GM04503 (cell line): ENCODE results near the gene PLCH1.
A peak's percentile ranks its signal among the peaks of the same experiment; 100 is the strongest.

ENCODE experiments used
- DNase-seq: peaks from one replicate; pipeline ENCODE4 v3.0.0-alpha.2; 2012; ENCODE audit warnings: low read depth

Gene PLCH1

GRCh38 chr3:155550391-155550790 lies 194.5 kb downstream of the PLCH1 start:
- DNase-seq = no peak

- no peak for DNase-seq
Measured at GRCh38 chr3:155549087-155549486, 195.8 kb downstream of the PLCH1 start.

GRCh38 chr3:155548195-155548594 lies 196.7 kb downstream of the PLCH1 start:
- peak; percentile 41 for DNase-seq

GRCh38 chr3:155535098-155535497 lies 209.8 kb downstream of the PLCH1 start:
- no peak for DNase-seq

- no peak for DNase-seq
Measured at GRCh38 chr3:155528579-155528978, 216.3 kb downstream of the PLCH1 start.

- no peak for DNase-seq
Measured at GRCh38 chr3:155525324-155525833, 219.5 kb downstream of the PLCH1 start.

GRCh38 chr3:155520463-155520862 lies 224.4 kb downstream of the PLCH1 start:
- no peak for DNase-seq

- no peak for DNase-seq
Measured at GRCh38 chr3:155519078-155519477, 225.8 kb downstream of the PLCH1 start.

- DNase-seq = no peak
Measured at GRCh38 chr3:155517903-155518302, 227.0 kb downstream of the PLCH1 start.

- no peak for DNase-seq
Measured at GRCh38 chr3:155516439-155516838, 228.4 kb downstream of the PLCH1 start.

GRCh38 chr3:155512867-155513261 lies 232.0 kb downstream of the PLCH1 start:
- no peak for DNase-seq

- DNase-seq = no peak
Measured at GRCh38 chr3:155512175-155512866, 232.6 kb downstream of the PLCH1 start.

GRCh38 chr3:155504682-155505081 lies 240.2 kb downstream of the PLCH1 start:
- DNase-seq = no peak

- no peak for DNase-seq
Measured at GRCh38 chr3:155502630-155503029, 242.2 kb downstream of the PLCH1 start.

- no peak for DNase-seq
Measured at GRCh38 chr3:155500194-155500818, 244.6 kb downstream of the PLCH1 start.

GRCh38 chr3:155497930-155498647 lies 246.8 kb downstream of the PLCH1 start:
- peak; percentile 55 for DNase-seq

GRCh38 chr3:155496206-155496605 lies 248.7 kb downstream of the PLCH1 start:
- no peak for DNase-seq

- DNase-seq = no peak
Measured at GRCh38 chr3:155495387-155495786, 249.5 kb downstream of the PLCH1 start.

- DNase-seq = no peak
Measured at GRCh38 chr3:155494332-155494731, 250.5 kb downstream of the PLCH1 start.

GRCh38 chr3:155492841-155493240 lies 252.0 kb downstream of the PLCH1 start:
- no peak for DNase-seq

- no peak for DNase-seq
Measured at GRCh38 chr3:155491696-155492095, 253.2 kb downstream of the PLCH1 start.

- no peak for DNase-seq
Measured at GRCh38 chr3:155488671-155489070, 256.2 kb downstream of the PLCH1 start.

- DNase-seq = no peak
Measured at GRCh38 chr3:155485897-155486296, 259.0 kb downstream of the PLCH1 start.
